Measurements from ENCODE around the gene SZRD1. TPM values are rescaled to one million over a fixed set of nuclear protein-coding genes. Genes with fewer than 3 reads are reported as not detected.

Gene SZRD1
- total and polyA plus RNA-seq, 2 of the 4 experiments (the other 2 are of a cell fraction), result 119 to 149 TPM

DNA sequence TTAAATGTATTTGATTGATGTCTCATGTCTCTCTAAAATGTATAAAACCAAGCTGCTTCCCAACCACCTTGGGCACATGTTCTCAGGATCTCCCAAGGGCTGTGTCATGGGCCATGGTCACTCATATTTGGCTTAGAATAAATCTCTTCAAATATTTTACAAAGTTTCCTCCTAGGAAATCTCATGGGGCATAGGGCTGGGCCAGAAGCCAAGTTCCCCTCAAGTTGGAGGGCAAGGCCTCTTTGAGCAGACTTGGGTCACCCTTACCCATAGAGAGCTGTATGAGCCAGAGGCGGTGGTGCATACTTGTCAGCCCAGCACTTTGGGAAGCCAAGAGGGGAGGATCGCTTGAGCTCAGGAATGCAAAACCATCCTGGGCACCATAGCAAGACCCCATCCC lies 12.4 kb upstream of the SZRD1 start:
- Histone ChIP-seq H3K9me3 (ENCODE audit: control insufficient read depth, insufficient read depth, low read length) (no peaks in the 10 kb centered on the region), H2AK9ac (replicated peaks; ENCODE audit: low read depth, low read length, poor library complexity) (no peak overlapping the region), H4K8ac (ENCODE audit: low read depth in 2 of 2, low read length in 2 of 2) (no peak overlapping the region), H2AK5ac (ENCODE audit: low read depth, low read length) (no peak overlapping the region), H2BK15ac (ENCODE audit: low read depth, low read length) (no peak overlapping the region), H4K5ac (ENCODE audit: low read depth, low read length) (no peak overlapping the region), H3K9ac (ENCODE audit: low read depth, low read length) (no peak overlapping the region), H3K27me3 (ENCODE audit: control insufficient read depth, insufficient read depth, low read length) (no peaks in the 10 kb centered on the region), H3K4me3 (ENCODE audit: insufficient read depth, low read depth, low read length) (no peak overlapping the region), H3K27ac (ENCODE audit: insufficient read depth, low read length) (no peak overlapping the region), H3K23ac (ENCODE audit: low read depth, low read length) (no peak overlapping the region), H3K79me1 (ENCODE audit: low read depth in 1 of 2, low read length in 2 of 2) (peaks cover 0 to 27% of the 10 kb centered on the region in 2 experiments; a peak in 3 of 4 replicates), H2BK5ac (ENCODE audit: low read depth, low read length, poor library complexity, severe bottlenecking) (no peak overlapping the region), H4K20me1 (ENCODE audit: insufficient read depth, low read length) (peaks cover 25% of the 10 kb centered on the region; the same call in 1 of the 2 replicates), H2BK20ac (ENCODE audit: low read depth, low read length) (no peak overlapping the region), H3K4me2 (ENCODE audit: low read depth, low read length) (no peak overlapping the region), H3K4me1 (ENCODE audit: control insufficient read depth, insufficient read depth, low read length) (peaks cover 5% of the 10 kb centered on the region), H3K4ac (ENCODE audit: low read depth, low read length) (no peak overlapping the region), H3K36me3 (ENCODE audit: control insufficient read depth, insufficient read depth, low read length) (no peaks in the 10 kb centered on the region), H2AFZ (replicated peaks; ENCODE audit: low read length, poor library complexity) (no peak overlapping the region), H3K9me1 (ENCODE audit: insufficient read depth, low read length) (peaks cover 9% of the 10 kb centered on the region), H2BK120ac (ENCODE audit: low read depth, low read length) (no peak overlapping the region), H4K91ac (ENCODE audit: insufficient read depth, low read depth, low read length) (no peak overlapping the region), H3K14ac (replicated peaks; ENCODE audit: low read depth, low read length) (no peak overlapping the region), H3K18ac (ENCODE audit: low read depth, low read length) (no peak overlapping the region), H3K56ac (ENCODE audit: extremely low read depth, insufficient read depth, low read length) (no peak overlapping the region)
- intact Hi-C loops (cut with micrococcal nuclease) (loop anchor here (10.0 kb wide), 1 partner anchor 90 kb away; no protein-coding TSS in a partner anchor), dilution Hi-C loops (cut with HindIII; ENCODE audit: low sequenced_read_pairs, unreplicated experiment) (no loop called here), in situ Hi-C loops (cut with MboI; ENCODE audit: low sequenced_read_pairs) (no loop called here)
- CTCF ChIA-PET, result interaction anchor here (0.7 kb wide), 1 partner anchor 10 kb away, joined by 3 read pairs; no protein-coding TSS in a partner anchor
- no TSS peak for BruUV-seq (replicated peaks)
- TF ChIP-seq RFX5 (IDR thresholded peaks at IDR 0.05; ENCODE audit: low read depth, low read length), result no peak
- no peak for TF ChIP-seq RCOR1 (IDR thresholded peaks at IDR 0.05; ENCODE audit: insufficient replicate concordance, low read length)
- no peak for TF ChIP-seq CEBPB (IDR thresholded peaks at IDR 0.05; ENCODE audit: low read depth, low read length)
- TF ChIP-seq, protein P1, sequence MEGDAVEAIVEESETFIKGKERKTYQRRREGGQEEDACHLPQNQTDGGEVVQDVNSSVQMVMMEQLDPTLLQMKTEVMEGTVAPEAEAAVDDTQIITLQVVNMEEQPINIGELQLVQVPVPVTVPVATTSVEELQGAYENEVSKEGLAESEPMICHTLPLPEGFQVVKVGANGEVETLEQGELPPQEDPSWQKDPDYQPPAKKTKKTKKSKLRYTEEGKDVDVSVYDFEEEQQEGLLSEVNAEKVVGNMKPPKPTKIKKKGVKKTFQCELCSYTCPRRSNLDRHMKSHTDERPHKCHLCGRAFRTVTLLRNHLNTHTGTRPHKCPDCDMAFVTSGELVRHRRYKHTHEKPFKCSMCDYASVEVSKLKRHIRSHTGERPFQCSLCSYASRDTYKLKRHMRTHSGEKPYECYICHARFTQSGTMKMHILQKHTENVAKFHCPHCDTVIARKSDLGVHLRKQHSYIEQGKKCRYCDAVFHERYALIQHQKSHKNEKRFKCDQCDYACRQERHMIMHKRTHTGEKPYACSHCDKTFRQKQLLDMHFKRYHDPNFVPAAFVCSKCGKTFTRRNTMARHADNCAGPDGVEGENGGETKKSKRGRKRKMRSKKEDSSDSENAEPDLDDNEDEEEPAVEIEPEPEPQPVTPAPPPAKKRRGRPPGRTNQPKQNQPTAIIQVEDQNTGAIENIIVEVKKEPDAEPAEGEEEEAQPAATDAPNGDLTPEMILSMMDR (conservative IDR thresholded peaks at IDR 0.05; ENCODE audit: low read depth, low read length), result no peak
- TF ChIP-seq CHD1 (IDR thresholded peaks at IDR 0.05; ENCODE audit: low read depth, low read length), result no peak
- TF ChIP-seq, protein P2, sequence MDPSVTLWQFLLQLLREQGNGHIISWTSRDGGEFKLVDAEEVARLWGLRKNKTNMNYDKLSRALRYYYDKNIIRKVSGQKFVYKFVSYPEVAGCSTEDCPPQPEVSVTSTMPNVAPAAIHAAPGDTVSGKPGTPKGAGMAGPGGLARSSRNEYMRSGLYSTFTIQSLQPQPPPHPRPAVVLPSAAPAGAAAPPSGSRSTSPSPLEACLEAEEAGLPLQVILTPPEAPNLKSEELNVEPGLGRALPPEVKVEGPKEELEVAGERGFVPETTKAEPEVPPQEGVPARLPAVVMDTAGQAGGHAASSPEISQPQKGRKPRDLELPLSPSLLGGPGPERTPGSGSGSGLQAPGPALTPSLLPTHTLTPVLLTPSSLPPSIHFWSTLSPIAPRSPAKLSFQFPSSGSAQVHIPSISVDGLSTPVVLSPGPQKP (IDR thresholded peaks at IDR 0.05; ENCODE audit: borderline replicate concordance, low read depth, low read length), result no peak
- TF ChIP-seq MAFK (IDR thresholded peaks at IDR 0.05; ENCODE audit: low read depth, low read length), result no peak
- no peak for TF ChIP-seq MXI1 (IDR thresholded peaks at IDR 0.05; ENCODE audit: borderline replicate concordance, low read depth, low read length)
- TF ChIP-seq POLR2A (IDR thresholded peaks at IDR 0.05; ENCODE audit: low read depth, low read length), result no peak
- DNase-seq (no peak), ATAC-seq (ENCODE audit: low read depth) (no peak)
- POLR2A ChIA-PET (ENCODE audit: unreplicated experiment), result no interaction called here
- no CpG with 5 or more reads among the region's 2 CpGs for WGBS, 2 experiments (ENCODE audit: extremely low coverage in 2 of 2, insufficient read length in 1 of 2)

Measured in IMR-90 (cell line).